IMR-90 (cell line): ENCODE results near the gene KLHL25.

Source experiments
- CEBPB ChIP-seq: IDR thresholded peaks from 2 replicates; pipeline ENCODE4 v1.6.1; 2012; ENCODE audit warnings: low read depth, low read length, improper control_type of control experiment
- FOS ChIP-seq: fragments of 150-350 bp; IDR thresholded peaks from 2 replicates; pipeline ENCODE4 v1.6.1; 2016; ENCODE audit warnings: low read depth, low read length
- MAZ ChIP-seq: IDR thresholded peaks from 2 replicates; pipeline ENCODE4 v1.6.1; 2012; ENCODE audit warnings: low read depth, mild to moderate bottlenecking, low read length, improper control_type of control experiment, moderate library complexity, borderline replicate concordance
- MXI1 ChIP-seq: IDR thresholded peaks from 2 replicates; pipeline ENCODE4 v1.6.1; 2012; ENCODE audit warnings: low read depth, mild to moderate bottlenecking, low read length, moderate library complexity, borderline replicate concordance
- POLR2A ChIP-seq: IDR thresholded peaks from 2 replicates; pipeline ENCODE4 v1.6.1; 2012; ENCODE audit warnings: mild to moderate bottlenecking, low read depth, low read length
- RAD21 ChIP-seq: IDR thresholded peaks from 2 replicates; pipeline ENCODE4 v1.6.1; 2012; ENCODE audit warnings: low read length, improper control_type of control experiment
- SMC3 ChIP-seq: fragments of 150-350 bp; IDR thresholded peaks from 2 replicates; pipeline ENCODE4 v1.6.1; 2016; ENCODE audit warnings: low read depth, mild to moderate bottlenecking, antibody characterized with exemption, low read length, moderate library complexity
- TF ChIP-seq, protein P1 (sequence below): conservative IDR thresholded peaks from 2 replicates; pipeline ENCODE4 v1.5.1; 2012; ENCODE audit warnings: mild to moderate bottlenecking, low read depth, low read length, improper control_type of control experiment

GRCh38 chr15:85768595-85769168 is 26.0 kb downstream of the KLHL25 start:
- TF ChIP-seq, protein P1, sequence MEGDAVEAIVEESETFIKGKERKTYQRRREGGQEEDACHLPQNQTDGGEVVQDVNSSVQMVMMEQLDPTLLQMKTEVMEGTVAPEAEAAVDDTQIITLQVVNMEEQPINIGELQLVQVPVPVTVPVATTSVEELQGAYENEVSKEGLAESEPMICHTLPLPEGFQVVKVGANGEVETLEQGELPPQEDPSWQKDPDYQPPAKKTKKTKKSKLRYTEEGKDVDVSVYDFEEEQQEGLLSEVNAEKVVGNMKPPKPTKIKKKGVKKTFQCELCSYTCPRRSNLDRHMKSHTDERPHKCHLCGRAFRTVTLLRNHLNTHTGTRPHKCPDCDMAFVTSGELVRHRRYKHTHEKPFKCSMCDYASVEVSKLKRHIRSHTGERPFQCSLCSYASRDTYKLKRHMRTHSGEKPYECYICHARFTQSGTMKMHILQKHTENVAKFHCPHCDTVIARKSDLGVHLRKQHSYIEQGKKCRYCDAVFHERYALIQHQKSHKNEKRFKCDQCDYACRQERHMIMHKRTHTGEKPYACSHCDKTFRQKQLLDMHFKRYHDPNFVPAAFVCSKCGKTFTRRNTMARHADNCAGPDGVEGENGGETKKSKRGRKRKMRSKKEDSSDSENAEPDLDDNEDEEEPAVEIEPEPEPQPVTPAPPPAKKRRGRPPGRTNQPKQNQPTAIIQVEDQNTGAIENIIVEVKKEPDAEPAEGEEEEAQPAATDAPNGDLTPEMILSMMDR = no peak
- no peak for TF ChIP-seq MXI1
- no peak for TF ChIP-seq FOS
- no peak for TF ChIP-seq RAD21
- no peak for TF ChIP-seq POLR2A
- no peak for TF ChIP-seq MAZ
- TF ChIP-seq SMC3 = no peak
- no peak for TF ChIP-seq CEBPB
